HG03565 (cell line): ENCODE measurements around the gene ZBTB39.
"Not testable (repeated sequence)": the region's sequence is repeated elsewhere in the genome, so short reads cannot be mapped to it uniquely, and the experiment has no call there.

Experiments
- ATAC-seq: cut with Tn5 transposase; IDR thresholded peaks from one replicate; pipeline ENCODE4 v1.9.1; 2021; ENCODE audit warnings: mild to moderate bottlenecking, moderate library complexity; ENCODE audit not compliant: unreplicated experiment

The ZBTB39 gene

GRCh38 chr12:57004651-57005050 is 1.7 kb downstream of the ZBTB39 start:
- no peak for ATAC-seq

- no peak for ATAC-seq
These were observed 3.0 kb downstream of the ZBTB39 start for GRCh38 chr12:57003395-57003794.

GRCh38 chr12:57001448-57001906 is 4.9 kb downstream of the ZBTB39 start:
- no peak for ATAC-seq

GRCh38 chr12:57000393-57000792 is 6.0 kb downstream of the ZBTB39 start:
- no peak for ATAC-seq

- no peak for ATAC-seq
These were observed 6.9 kb downstream of the ZBTB39 start for GRCh38 chr12:56999456-56999855.

- peak; percentile 51 for ATAC-seq
These were observed 7.4 kb downstream of the ZBTB39 start for GRCh38 chr12:56998981-56999380.

- no peak for ATAC-seq
These were observed 8.0 kb downstream of the ZBTB39 start for GRCh38 chr12:56998316-56998715.

- no peak for ATAC-seq
These were observed 9.4 kb downstream of the ZBTB39 start for GRCh38 chr12:56996793-56997545.

GRCh38 chr12:56995930-56996496 is 10.3 kb downstream of the ZBTB39 start:
- no peak for ATAC-seq

- no peak for ATAC-seq
These were observed 11.0 kb downstream of the ZBTB39 start for GRCh38 chr12:56995201-56995929.

- ATAC-seq: no peak
These were observed 12.1 kb downstream of the ZBTB39 start for GRCh38 chr12:56994231-56994746.

GRCh38 chr12:56993346-56993745 is 13.0 kb downstream of the ZBTB39 start:
- no peak for ATAC-seq

GRCh38 chr12:56991319-56992246 is 14.8 kb downstream of the ZBTB39 start:
- ATAC-seq: no peak

- ATAC-seq: no peak
These were observed 15.6 kb downstream of the ZBTB39 start for GRCh38 chr12:56990648-56991318.

GRCh38 chr12:56989861-56990610 is 16.3 kb downstream of the ZBTB39 start:
- no peak for ATAC-seq

GRCh38 chr12:56988207-56988739 is 18.1 kb downstream of the ZBTB39 start:
- ATAC-seq: no peak

GRCh38 chr12:56987551-56988053 is 18.7 kb downstream of the ZBTB39 start:
- no peak for ATAC-seq

- no peak for ATAC-seq
These were observed 19.3 kb downstream of the ZBTB39 start for GRCh38 chr12:56987011-56987410.

- not testable (repeated sequence) for ATAC-seq
These were observed 20.6 kb downstream of the ZBTB39 start for GRCh38 chr12:56985714-56986113.
